ENCODE data around the gene SLC5A6.

GRCh38 chr2:27155069-27155520 lies 57.0 kb downstream of the SLC5A6 start:
- no peak for TF ChIP-seq SUZ12 (IDR thresholded peaks at IDR 0.05; ENCODE audit: extremely low read depth, insufficient read depth, insufficient read length)
- TF ChIP-seq ZNF274 (IDR thresholded peaks at IDR 0.05; ENCODE audit: low read depth, low read length), result no peak
- no peak for TF ChIP-seq YY1 (IDR thresholded peaks at IDR 0.05; ENCODE audit: insufficient read depth, insufficient read length)

Measured in NT2/D1 (cell line).